ENCODE measurements around the gene FAM13A. TPM values are rescaled to one million over a fixed set of nuclear protein-coding genes. Genes with fewer than 3 reads are reported as not detected.

FAM13A gene
- total and polyA plus RNA-seq, 2 donors (not counting 3 experiments of a cell fraction or from before 2014, with no cell fraction given): 3.3 to 10.5 TPM

GRCh38 chr4:89056292-89056952, 563 bp downstream of the FAM13A start:
- dilution Hi-C loops (cut with MboI; ENCODE audit: extremely low pct_ligation_motif_present, low sequenced_read_pairs): no loop called here
- Histone ChIP-seq H3K4me3 (replicated peaks in 1 of 3; ENCODE audit: insufficient read depth in 1 of 3, low read depth in 1 of 3, low read length in 3 of 3) (peak overlapping the region; percentile 31 to 90 (median 85)), H3K9me3 (replicated peaks; ENCODE audit: control insufficient read depth, insufficient read depth, low read length) (no peaks in the 10 kb centered on the region), H4K20me1 (replicated peaks; ENCODE audit: control insufficient read depth, extremely low read depth, insufficient read depth, low read length) (no peaks in the 10 kb centered on the region), H3K79me2 (ENCODE audit: control insufficient read depth, insufficient read depth, low read length) (peaks cover 25% of the 10 kb centered on the region), H3K36me3 (ENCODE audit: control insufficient read depth in 2 of 2, extremely low read depth in 1 of 2, insufficient read depth in 2 of 2, low read length in 2 of 2) (no peaks in the 10 kb centered on the region), H3K4me2 (ENCODE audit: insufficient read depth, low read length) (peak overlapping the region; percentile 100), H3K4me1 (ENCODE audit: control insufficient read depth, extremely low read depth, insufficient read depth, low read length) (peaks cover 25% of the 10 kb centered on the region), H3K27ac (ENCODE audit: insufficient read depth, low read depth, low read length) (peak overlapping the region; percentile 66), H3K9ac (replicated peaks; ENCODE audit: extremely low read depth, insufficient read depth, low read length) (peak overlapping the region; percentile 86), H3K27me3 (ENCODE audit: control insufficient read depth in 2 of 2, insufficient read depth in 2 of 2, low read length in 2 of 2) (no peaks in the 10 kb centered on the region), H2AFZ (ENCODE audit: low read depth, low read length) (peak overlapping the region; percentile 99), H3K9me1 (replicated peaks; ENCODE audit: control insufficient read depth, extremely low read depth, insufficient read depth, low read length) (no peaks in the 10 kb centered on the region)
- TF ChIP-seq MYC (IDR thresholded peaks at IDR 0.05; ENCODE audit: low read depth, low read length) (no peak), FOS (IDR thresholded peaks at IDR 0.05; ENCODE audit: borderline replicate concordance, insufficient read depth, low read length) (no peak), JUN (IDR thresholded peaks at IDR 0.05; ENCODE audit: borderline replicate concordance, insufficient read depth, insufficient read length, low read depth) (no peak), GATA2 (IDR thresholded peaks at IDR 0.05; ENCODE audit: insufficient read depth, insufficient read length, low read depth, low read length) (no peak), MAX (IDR thresholded peaks at IDR 0.05; ENCODE audit: insufficient read depth, insufficient read length) (no peak), POLR2A (IDR thresholded peaks at IDR 0.05; ENCODE audit: low read depth, low read length) (no peak), CTCF (IDR thresholded peaks at IDR 0.05; ENCODE audit: extremely low read depth in 1 of 2, insufficient read depth in 1 of 2, low read depth in 1 of 2, low read length in 2 of 2) (no peak), EZH2 (IDR thresholded peaks at IDR 0.05; ENCODE audit: borderline replicate concordance, low read depth, low read length, severe bottlenecking) (no peak), POLR2AphosphoS5 (IDR thresholded peaks at IDR 0.05; ENCODE audit: insufficient read depth, low read depth, low read length) (no peak)
- no peak for DNase-seq (ENCODE audit: low read depth, low spot score)
- CTCF ChIA-PET: interaction anchor here (0.7 to 2.2 kb wide), 6 partner anchors 10 to 517 kb away, joined by 3 to 9 read pairs (median 3); no protein-coding TSS in a partner anchor
- intact Hi-C loops (cut with micrococcal nuclease): loop anchor here (2.0 kb wide), 1 partner anchor 54 kb away; the partner anchor contains the start of gene TIGD2
- no peak for FAIRE-seq
- TSS peak; percentile 66 for BruUV-seq (replicated peaks)
- POLR2A ChIA-PET: no interaction called here
